Effector memory CD8-positive, alpha-beta T cell (primary cell): ENCODE data around the gene LOXL1.

Experiments used
- ATAC-seq: fragments of 150-1000 bp; cut with Tn5 transposase; replicated peaks from 2 replicates; pipeline ENCODE4 v1.10.0; 2021; ENCODE audit warnings: mild to moderate bottlenecking, moderate library complexity
- DNase-seq, 3 experiments: peaks; one replicate each; pipeline ENCODE4 v3.0.0; 2021
- H3K27ac Mint-ChIP-seq, 2 donors: one replicate each; pipeline ENCODE4 v1.8.0; 2022; ENCODE audit warnings: mild to moderate bottlenecking in 2 of 2, mixed read lengths in 2 of 2, moderate library complexity in 2 of 2
- H3K27me3 Mint-ChIP-seq, 2 donors: one replicate each; pipeline ENCODE4 v1.8.0; 2022; ENCODE audit warnings: mixed read lengths in 2 of 2
- H3K36me3 Mint-ChIP-seq: one replicate; pipeline ENCODE4 v1.8.0; 2022; ENCODE audit warnings: mild to moderate bottlenecking, moderate library complexity, mixed read lengths; ENCODE audit not compliant: insufficient read depth
- H3K4me1 Mint-ChIP-seq, 2 donors: one replicate each; pipeline ENCODE4 v1.8.0; 2022; ENCODE audit warnings: low read depth in 2 of 2, mixed read lengths in 2 of 2
- H3K4me3 Mint-ChIP-seq, 2 donors: one replicate each; pipeline ENCODE4 v1.8.0; 2022; ENCODE audit warnings: mild to moderate bottlenecking in 2 of 2, mixed read lengths in 2 of 2, moderate library complexity in 2 of 2
- H3K9me3 Mint-ChIP-seq, 2 donors: one replicate each; pipeline ENCODE4 v1.8.0; 2022; ENCODE audit warnings: mixed read lengths in 2 of 2

LOXL1 gene

GRCh38 chr15:73891328-73892315, 34.6 kb upstream of the LOXL1 start:
- H3K4me3 Mint-ChIP-seq = no peak overlapping the region
- H3K9me3 Mint-ChIP-seq = no peaks in the 10 kb centered on the region
- no peaks in the 10 kb centered on the region for H3K36me3 Mint-ChIP-seq
- no peak overlapping the region for H3K27ac Mint-ChIP-seq
- H3K27me3 Mint-ChIP-seq = peaks cover 10 to 49% of the 10 kb centered on the region in 2 donors
- ATAC-seq = no peak
- DNase-seq = no peak
- no peaks in the 10 kb centered on the region for H3K4me1 Mint-ChIP-seq

- ATAC-seq (no peak), DNase-seq (no peak)
- Mint-ChIP-seq H3K4me1 (peaks cover 0 to 2% of the 10 kb centered on the region in 2 donors), H3K9me3 (no peaks in the 10 kb centered on the region), H3K27me3 (peaks cover 10 to 42% of the 10 kb centered on the region in 2 donors), H3K4me3 (no peak overlapping the region), H3K36me3 (no peaks in the 10 kb centered on the region), H3K27ac (no peak overlapping the region)
Observed at GRCh38 chr15:73892446-73893226, 33.6 kb upstream of the LOXL1 start.

GRCh38 chr15:73894133-73894814, 32.0 kb upstream of the LOXL1 start:
- H3K27me3 Mint-ChIP-seq = peaks cover 8 to 32% of the 10 kb centered on the region in 2 donors
- H3K4me1 Mint-ChIP-seq = peaks cover 0 to 2% of the 10 kb centered on the region in 2 donors
- H3K4me3 Mint-ChIP-seq = no peak overlapping the region
- DNase-seq (no peak), ATAC-seq (no peak)
- H3K27ac Mint-ChIP-seq = no peak overlapping the region
- H3K9me3 Mint-ChIP-seq = no peaks in the 10 kb centered on the region
- H3K36me3 Mint-ChIP-seq = no peaks in the 10 kb centered on the region

GRCh38 chr15:73897441-73898261, 28.6 kb upstream of the LOXL1 start:
- Mint-ChIP-seq H3K27ac (no peak overlapping the region), H3K4me3 (no peak overlapping the region), H3K27me3 (peaks cover 0 to 16% of the 10 kb centered on the region in 2 donors), H3K36me3 (no peaks in the 10 kb centered on the region), H3K9me3 (no peaks in the 10 kb centered on the region), H3K4me1 (peaks cover 0 to 2% of the 10 kb centered on the region in 2 donors)
- DNase-seq (peak; percentile 51 to 62 (median 57)), ATAC-seq (peak; percentile 98)

GRCh38 chr15:73899197-73900094, 26.8 kb upstream of the LOXL1 start:
- H3K9me3 Mint-ChIP-seq = no peaks in the 10 kb centered on the region
- H3K4me3 Mint-ChIP-seq = no peak overlapping the region
- ATAC-seq = no peak
- H3K27ac Mint-ChIP-seq = no peak overlapping the region
- DNase-seq = no peak
- H3K4me1 Mint-ChIP-seq = peaks cover 0 to 2% of the 10 kb centered on the region in 2 donors
- peaks cover 0 to 3% of the 10 kb centered on the region in 2 donors for H3K27me3 Mint-ChIP-seq
- H3K36me3 Mint-ChIP-seq = no peaks in the 10 kb centered on the region

- Mint-ChIP-seq H3K4me1 (peaks cover 0 to 2% of the 10 kb centered on the region in 2 donors), H3K9me3 (no peaks in the 10 kb centered on the region), H3K27ac (no peak overlapping the region), H3K36me3 (no peaks in the 10 kb centered on the region), H3K27me3 (no peaks in the 10 kb centered on the region), H3K4me3 (no peak overlapping the region)
- ATAC-seq = no peak
- no peak for DNase-seq
Observed at GRCh38 chr15:73900095-73900712, 26.1 kb upstream of the LOXL1 start.

- no peak for ATAC-seq
- Mint-ChIP-seq H3K36me3 (no peaks in the 10 kb centered on the region), H3K27me3 (no peaks in the 10 kb centered on the region), H3K4me1 (peaks cover 0 to 2% of the 10 kb centered on the region in 2 donors), H3K4me3 (no peak overlapping the region), H3K27ac (no peak overlapping the region), H3K9me3 (no peaks in the 10 kb centered on the region)
- DNase-seq = no peak
Observed at GRCh38 chr15:73901126-73901810, 25.0 kb upstream of the LOXL1 start.

- Mint-ChIP-seq H3K36me3 (no peaks in the 10 kb centered on the region), H3K27ac (peak overlapping the region in 1 of 2 donors; percentile 39)
- ATAC-seq = no peak
Observed at GRCh38 chr15:73902121-73903020, 23.9 kb upstream of the LOXL1 start.

GRCh38 chr15:73904026-73904815, 22.0 kb upstream of the LOXL1 start:
- Mint-ChIP-seq H3K4me3 (no peak overlapping the region), H3K9me3 (no peaks in the 10 kb centered on the region), H3K4me1 (no peaks in the 10 kb centered on the region), H3K27me3 (no peaks in the 10 kb centered on the region), H3K27ac (no peak overlapping the region), H3K36me3 (no peaks in the 10 kb centered on the region)
- DNase-seq (no peak), ATAC-seq (no peak)

More at GRCh38 chr15:73902121-73903020, 23.9 kb upstream of the LOXL1 start:
- Mint-ChIP-seq H3K4me3 (no peak overlapping the region), H3K27me3 (no peaks in the 10 kb centered on the region), H3K4me1 (peaks cover 0 to 1% of the 10 kb centered on the region in 2 donors), H3K9me3 (no peaks in the 10 kb centered on the region)
- DNase-seq = no peak

- H3K27ac Mint-ChIP-seq = no peak overlapping the region
Observed at GRCh38 chr15:73905225-73905827, 20.9 kb upstream of the LOXL1 start.

More at GRCh38 chr15:73905225-73905827, 20.9 kb upstream of the LOXL1 start:
- ATAC-seq = no peak
- Mint-ChIP-seq H3K4me1 (no peaks in the 10 kb centered on the region), H3K9me3 (no peaks in the 10 kb centered on the region), H3K36me3 (no peaks in the 10 kb centered on the region), H3K4me3 (no peak overlapping the region), H3K27me3 (no peaks in the 10 kb centered on the region)
- no peak for DNase-seq
